HAP-1 (cell line): Measurements from ENCODE around the gene RABEP1.

ENCODE experiments used
- DNase-seq, 2 experiments: peaks; one replicate each; pipeline ENCODE4 v3.0.0-alpha.2; 2016 to 2020; ENCODE audit warnings: low spot score in 2 of 2
- H3K27me3 ChIP-seq: fragments of 250-450 bp; sonication (Bioruptor Pico); 2 replicates; pipeline ENCODE4 v1.5.1; 2020; ENCODE audit warnings: low read depth, mild to moderate bottlenecking, moderate library complexity
- H3K36me3 ChIP-seq: fragments of 250-450 bp; sonication (Bioruptor Pico); replicated peaks from 2 replicates; pipeline ENCODE4 v1.5.1; 2020; ENCODE audit warnings: mild to moderate bottlenecking
- H3K4me1 ChIP-seq: fragments of 250-450 bp; sonication (Bioruptor Pico); 2 replicates; pipeline ENCODE4 v1.5.1; 2020; ENCODE audit warnings: mild to moderate bottlenecking
- H3K4me3 ChIP-seq: fragments of 250-450 bp; sonication (Bioruptor Pico); 2 replicates; pipeline ENCODE4 v1.5.1; 2020; ENCODE audit warnings: mild to moderate bottlenecking, moderate library complexity
- H3K9me3 ChIP-seq: fragments of 250-450 bp; sonication (Bioruptor Pico); 2 replicates; pipeline ENCODE4 v1.5.1; 2020; ENCODE audit warnings: mild to moderate bottlenecking, moderate library complexity
- in situ Hi-C: fragments of 300-500 bp; cut with MboI; formaldehyde crosslinking; loops from 3 replicates; pipeline ENCODE4 v1.14.3; 2020; ENCODE audit warnings: low sequenced_read_pairs, inconsistent platforms, mixed read lengths

Gene RABEP1

GRCh38 chr17:5355421-5356129 lies 73.5 kb downstream of the RABEP1 start:
- in situ Hi-C loops, result no loop called here
- no peaks in the 10 kb centered on the region for H3K27me3 ChIP-seq
- H3K4me1 ChIP-seq, result peaks cover 4% of the 10 kb centered on the region
- DNase-seq, result no peak
- H3K4me3 ChIP-seq, result no peak overlapping the region
- peaks cover 42% of the 10 kb centered on the region for H3K36me3 ChIP-seq
- no peaks in the 10 kb centered on the region for H3K9me3 ChIP-seq

- in situ Hi-C loops, result no loop called here
- Histone ChIP-seq H3K4me3 (no peak overlapping the region), H3K4me1 (no peaks in the 10 kb centered on the region), H3K27me3 (no peaks in the 10 kb centered on the region), H3K9me3 (no peaks in the 10 kb centered on the region), H3K36me3 (peaks cover 60% of the 10 kb centered on the region)
- DNase-seq, result no peak
These were observed 79.3 kb downstream of the RABEP1 start for GRCh38 chr17:5361426-5361825.

- Histone ChIP-seq H3K4me3 (no peak overlapping the region), H3K27me3 (no peaks in the 10 kb centered on the region), H3K9me3 (no peaks in the 10 kb centered on the region), H3K4me1 (no peaks in the 10 kb centered on the region), H3K36me3 (peaks cover 65% of the 10 kb centered on the region)
- no peak for DNase-seq
- in situ Hi-C loops, result no loop called here
These were observed 80.2 kb downstream of the RABEP1 start for GRCh38 chr17:5362162-5362811.

DNA sequence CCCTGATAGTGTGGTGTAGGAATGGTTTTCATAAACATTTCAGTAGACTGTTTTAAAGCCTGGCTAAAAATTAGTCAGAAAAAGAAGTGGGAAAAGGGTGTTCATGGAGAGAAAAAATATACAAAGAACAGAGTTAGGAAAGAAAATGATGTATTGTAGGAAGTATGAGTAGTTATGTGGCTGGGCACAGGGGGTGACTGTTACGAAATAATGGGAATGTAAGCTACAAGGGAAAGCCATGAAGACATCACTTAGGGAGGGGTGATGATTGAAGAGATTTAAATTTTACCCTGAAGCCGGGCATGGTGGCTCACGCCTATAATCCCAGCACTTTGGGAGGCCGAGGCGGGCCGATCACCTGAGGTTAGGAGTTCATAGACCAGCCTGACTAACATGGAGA lies 82.1 kb downstream of the RABEP1 start:
- no peak for DNase-seq

GRCh38 chr17:5364696-5365095 lies 82.6 kb downstream of the RABEP1 start:
- H3K4me3 ChIP-seq, result no peak overlapping the region
- no peaks in the 10 kb centered on the region for H3K27me3 ChIP-seq
- H3K36me3 ChIP-seq, result peaks cover 72% of the 10 kb centered on the region
- H3K4me1 ChIP-seq, result no peaks in the 10 kb centered on the region
- H3K9me3 ChIP-seq, result no peaks in the 10 kb centered on the region
- DNase-seq, result no peak
- in situ Hi-C loops, result no loop called here

More for the DNA sequence above, 82.1 kb downstream of the RABEP1 start:
- Histone ChIP-seq H3K4me1 (no peaks in the 10 kb centered on the region), H3K27me3 (no peaks in the 10 kb centered on the region), H3K36me3 (peaks cover 72% of the 10 kb centered on the region), H3K9me3 (no peaks in the 10 kb centered on the region), H3K4me3 (no peak overlapping the region)
- in situ Hi-C loops, result no loop called here

DNA sequence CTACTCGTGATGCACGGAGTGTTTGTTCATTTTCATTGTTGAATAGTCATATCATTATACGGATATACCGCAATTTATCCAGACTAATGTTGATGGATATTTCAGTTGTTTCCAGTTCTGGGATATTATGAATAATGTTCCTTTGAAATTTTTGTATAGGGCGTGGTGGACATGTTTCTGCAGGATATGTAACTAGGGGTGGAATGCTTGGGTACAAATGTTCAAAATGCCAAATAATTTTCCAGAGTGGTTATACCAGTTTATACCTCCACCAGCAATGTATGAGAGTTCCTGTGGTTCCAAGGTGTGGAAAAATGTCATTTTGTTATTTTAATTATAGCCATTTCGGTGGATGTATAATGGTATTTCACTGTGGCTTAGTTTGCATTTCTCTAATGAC lies 83.7 kb downstream of the RABEP1 start:
- DNase-seq, result no peak
- H3K9me3 ChIP-seq, result no peaks in the 10 kb centered on the region
- in situ Hi-C loops, result no loop called here
- no peak overlapping the region for H3K4me3 ChIP-seq
- H3K36me3 ChIP-seq, result peaks cover 76% of the 10 kb centered on the region
- H3K4me1 ChIP-seq, result no peaks in the 10 kb centered on the region
- no peaks in the 10 kb centered on the region for H3K27me3 ChIP-seq

DNA sequence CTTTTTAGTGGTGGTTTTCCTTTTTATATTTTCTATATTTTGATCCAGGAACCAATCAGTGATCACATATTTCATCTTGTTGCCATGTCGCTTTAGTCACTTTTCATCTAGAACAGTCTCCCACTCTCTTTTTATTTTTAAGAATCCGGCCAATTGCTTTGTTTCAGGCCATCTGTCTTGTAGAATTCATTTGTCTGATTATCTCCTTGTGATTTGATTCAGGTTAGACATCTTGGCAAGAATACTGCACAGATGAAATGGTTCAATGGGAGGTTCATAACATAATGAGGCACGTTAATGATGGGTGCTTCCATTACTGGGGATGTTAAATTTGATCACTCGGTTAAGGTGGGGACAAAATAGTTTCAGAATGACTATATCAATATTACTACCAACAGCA lies 88.3 kb downstream of the RABEP1 start:
- Histone ChIP-seq H3K9me3 (no peaks in the 10 kb centered on the region), H3K36me3 (peaks cover 72% of the 10 kb centered on the region), H3K4me3 (no peak overlapping the region), H3K4me1 (no peaks in the 10 kb centered on the region), H3K27me3 (no peaks in the 10 kb centered on the region)
- no peak for DNase-seq
- in situ Hi-C loops, result no loop called here

- no peaks in the 10 kb centered on the region for H3K4me1 ChIP-seq
- DNase-seq, result no peak
- H3K9me3 ChIP-seq, result no peaks in the 10 kb centered on the region
- no peaks in the 10 kb centered on the region for H3K27me3 ChIP-seq
- no peak overlapping the region for H3K4me3 ChIP-seq
- H3K36me3 ChIP-seq, result peaks cover 74% of the 10 kb centered on the region
- in situ Hi-C loops, result no loop called here
These were observed 91.0 kb downstream of the RABEP1 start for GRCh38 chr17:5373112-5373511.

DNA sequence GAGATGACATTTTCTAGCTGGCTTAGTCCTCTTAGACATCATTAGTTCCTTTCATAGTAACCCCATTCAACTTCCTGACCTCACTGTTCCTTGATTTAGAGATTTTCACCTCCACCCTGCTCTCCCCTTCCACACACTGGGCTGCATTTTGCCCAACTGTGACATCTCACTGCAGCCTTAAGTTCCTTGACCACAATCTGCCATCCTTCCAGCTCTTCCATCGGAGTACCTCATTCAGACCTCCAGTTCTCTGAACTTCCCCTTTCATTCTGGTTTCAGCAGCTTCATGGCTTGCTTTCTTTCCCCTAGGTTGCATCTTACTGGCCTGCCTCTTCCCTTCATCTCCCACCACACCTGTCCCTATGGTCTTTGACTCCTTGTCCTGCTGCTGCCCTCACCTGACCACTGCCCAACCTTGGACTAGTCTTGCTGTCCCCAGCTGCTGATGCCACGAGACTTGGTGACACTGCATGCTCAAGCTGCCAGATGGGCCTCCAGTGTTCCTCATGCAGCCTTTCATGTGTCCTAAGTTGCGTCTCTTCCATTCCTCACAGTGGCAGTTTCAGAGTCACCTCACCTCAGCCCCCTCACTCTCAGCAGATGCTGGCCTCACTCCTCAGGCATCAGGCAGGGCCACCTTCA lies 96.6 kb downstream of the RABEP1 start:
- H3K27me3 ChIP-seq, result no peaks in the 10 kb centered on the region
- H3K9me3 ChIP-seq, result no peaks in the 10 kb centered on the region
- peaks cover 80% of the 10 kb centered on the region for H3K36me3 ChIP-seq
- H3K4me3 ChIP-seq, result no peak overlapping the region
- in situ Hi-C loops, result no loop called here
- H3K4me1 ChIP-seq, result no peaks in the 10 kb centered on the region
- no peak for DNase-seq

GRCh38 chr17:5379351-5380107 lies 97.4 kb downstream of the RABEP1 start:
- H3K9me3 ChIP-seq, result no peaks in the 10 kb centered on the region
- in situ Hi-C loops, result no loop called here
- H3K36me3 ChIP-seq, result peaks cover 81% of the 10 kb centered on the region

GRCh38 chr17:5380491-5381135 lies 98.5 kb downstream of the RABEP1 start:
- H3K27me3 ChIP-seq, result no peaks in the 10 kb centered on the region
- no peaks in the 10 kb centered on the region for H3K9me3 ChIP-seq
- DNase-seq, result no peak
- H3K4me3 ChIP-seq, result no peak overlapping the region
- in situ Hi-C loops, result no loop called here
- H3K36me3 ChIP-seq, result peaks cover 87% of the 10 kb centered on the region
- no peaks in the 10 kb centered on the region for H3K4me1 ChIP-seq

More at GRCh38 chr17:5379351-5380107, 97.4 kb downstream of the RABEP1 start:
- DNase-seq, result no peak
- H3K4me1 ChIP-seq, result no peaks in the 10 kb centered on the region
- H3K27me3 ChIP-seq, result no peaks in the 10 kb centered on the region
- no peak overlapping the region for H3K4me3 ChIP-seq

GRCh38 chr17:5381542-5381941 lies 99.5 kb downstream of the RABEP1 start:
- H3K4me3 ChIP-seq, result no peak overlapping the region
- H3K36me3 ChIP-seq, result peaks cover 95% of the 10 kb centered on the region
- in situ Hi-C loops, result no loop called here
- no peak for DNase-seq
- H3K4me1 ChIP-seq, result no peaks in the 10 kb centered on the region
- no peaks in the 10 kb centered on the region for H3K27me3 ChIP-seq
- H3K9me3 ChIP-seq, result no peaks in the 10 kb centered on the region

DNA sequence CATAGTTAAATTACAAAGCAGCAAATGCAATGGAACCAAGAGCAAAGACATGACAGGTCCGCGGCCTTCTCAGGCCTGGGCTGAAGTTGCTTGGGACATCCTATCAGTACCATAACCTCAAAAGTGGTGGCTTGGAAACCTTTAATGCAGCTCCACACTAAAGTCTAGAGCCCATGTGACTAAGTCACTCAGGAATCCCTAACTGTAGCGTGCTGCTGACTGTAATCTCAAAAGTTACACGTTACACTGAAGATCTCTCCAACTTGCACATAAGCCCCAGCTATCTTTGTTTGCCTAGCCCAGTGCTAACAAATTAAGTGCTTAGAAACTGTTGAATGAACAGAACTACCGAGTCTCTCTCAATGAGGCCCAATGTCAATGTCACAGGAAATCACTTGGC lies 109.6 kb downstream of the RABEP1 start:
- Histone ChIP-seq H3K9me3 (no peaks in the 10 kb centered on the region), H3K4me3 (no peak overlapping the region), H3K27me3 (no peaks in the 10 kb centered on the region), H3K4me1 (no peaks in the 10 kb centered on the region), H3K36me3 (peaks cover 87% of the 10 kb centered on the region)
- DNase-seq, result no peak
- in situ Hi-C loops, result no loop called here
